H9 (cell line): ENCODE measurements around the gene TNFAIP2. TPM values are rescaled to one million over a fixed set of nuclear protein-coding genes. Genes with fewer than 3 reads are reported as not detected.

Source experiments
- DNase-seq: peaks from one replicate; pipeline ENCODE4 v3.0.0-alpha.2; 2017
- H2AFZ ChIP-seq: one replicate; pipeline ENCODE4 v1.6.1; 2013; ENCODE audit warnings: mild to moderate bottlenecking, low read length, control low read depth, moderate library complexity
- H2AK5ac ChIP-seq: 2 replicates; pipeline ENCODE4 v1.6.1; 2013; ENCODE audit warnings: low read length, control low read depth, mixed read lengths; ENCODE audit not compliant: insufficient read length
- H2BK120ac ChIP-seq: one replicate; pipeline ENCODE4 v1.6.1; 2013; ENCODE audit warnings: low read depth, mild to moderate bottlenecking, low read length, control low read depth, inconsistent platforms; ENCODE audit not compliant: poor library complexity, severe bottlenecking
- H2BK12ac ChIP-seq: 2 replicates; pipeline ENCODE4 v1.6.1; 2013; ENCODE audit warnings: low read length, control low read depth, mixed read lengths, low read depth; ENCODE audit not compliant: insufficient read length
- H2BK15ac ChIP-seq: 2 replicates; pipeline ENCODE4 v1.6.1; 2013; ENCODE audit warnings: low read depth, low read length, control low read depth
- H2BK20ac ChIP-seq: one replicate; pipeline ENCODE4 v1.6.1; 2013; ENCODE audit warnings: low read depth, mild to moderate bottlenecking, low read length, control low read depth, inconsistent platforms; ENCODE audit not compliant: poor library complexity, severe bottlenecking
- H2BK5ac ChIP-seq: 2 replicates; pipeline ENCODE4 v1.6.1; 2013; ENCODE audit warnings: low read length, control low read depth, mixed read lengths; ENCODE audit not compliant: insufficient read length
- H3K14ac ChIP-seq: 2 replicates; pipeline ENCODE4 v1.6.1; 2013; ENCODE audit warnings: low read length, control low read depth; ENCODE audit not compliant: insufficient read depth
- H3K18ac ChIP-seq: 2 replicates; pipeline ENCODE4 v1.6.1; 2013; ENCODE audit warnings: low read depth, mild to moderate bottlenecking, mixed read lengths, low read length, control low read depth; ENCODE audit not compliant: insufficient read length
- H3K23ac ChIP-seq: 2 replicates; pipeline ENCODE4 v1.6.1; 2013; ENCODE audit warnings: low read length, control low read depth, mixed read lengths, low read depth; ENCODE audit not compliant: insufficient read length
- H3K23me2 ChIP-seq: 2 replicates; pipeline ENCODE4 v1.6.1; 2013; ENCODE audit warnings: low read depth, mild to moderate bottlenecking, mixed read lengths, low read length, control low read depth; ENCODE audit not compliant: insufficient read length, poor library complexity, severe bottlenecking
- H3K27ac ChIP-seq: 2 replicates; pipeline ENCODE4 v1.5.1; 2013; ENCODE audit warnings: low read length, control low read depth, mixed read lengths, low read depth; ENCODE audit not compliant: insufficient read length
- H3K27me3 ChIP-seq: 2 replicates; pipeline ENCODE4 v1.6.1; 2013; ENCODE audit warnings: low read length, control low read depth, inconsistent platforms; ENCODE audit not compliant: insufficient read depth
- H3K4ac ChIP-seq: 2 replicates; pipeline ENCODE4 v1.6.1; 2013; ENCODE audit warnings: low read depth, mild to moderate bottlenecking, control low read depth, inconsistent platforms, low read length, moderate library complexity
- H3K4me1 ChIP-seq: 2 replicates; pipeline ENCODE4 v1.6.1; 2013; ENCODE audit warnings: low read length, control low read depth, inconsistent platforms; ENCODE audit not compliant: insufficient read depth
- H3K4me2 ChIP-seq: 2 replicates; pipeline ENCODE4 v1.6.1; 2013; ENCODE audit warnings: low read length, control low read depth, mixed read lengths; ENCODE audit not compliant: insufficient read length, insufficient read depth
- H3K56ac ChIP-seq: 2 replicates; pipeline ENCODE4 v1.6.1; 2013; ENCODE audit warnings: low read depth, mild to moderate bottlenecking, mixed read lengths, low read length, control low read depth; ENCODE audit not compliant: insufficient read length
- H3K79me1 ChIP-seq: 2 replicates; pipeline ENCODE4 v1.6.1; 2013; ENCODE audit warnings: low read depth, mild to moderate bottlenecking, moderate library complexity, low read length, control low read depth, inconsistent platforms; ENCODE audit not compliant: insufficient read depth, poor library complexity, severe bottlenecking
- H3K79me2 ChIP-seq: 2 replicates; pipeline ENCODE4 v1.6.1; 2013; ENCODE audit warnings: low read length, control low read depth, inconsistent platforms; ENCODE audit not compliant: insufficient read depth
- H3K9ac ChIP-seq: 2 replicates; pipeline ENCODE4 v1.6.1; 2013; ENCODE audit warnings: low read length, control low read depth, mixed read lengths; ENCODE audit not compliant: insufficient read length; ENCODE audit errors: extremely low read depth
- H3K9me3 ChIP-seq: one replicate; pipeline ENCODE4 v1.6.1; 2013; ENCODE audit warnings: low read depth, low read length, inconsistent platforms; ENCODE audit not compliant: control insufficient read depth
- H3T11ph ChIP-seq: one replicate; pipeline ENCODE4 v1.6.1; 2013; ENCODE audit warnings: mild to moderate bottlenecking, low read length, control low read depth, inconsistent platforms
- H4K20me1 ChIP-seq: one replicate; pipeline ENCODE4 v1.6.1; 2013; ENCODE audit not compliant: control insufficient read depth, insufficient read length, insufficient read depth
- H4K5ac ChIP-seq: 2 replicates; pipeline ENCODE4 v1.6.1; 2013; ENCODE audit warnings: low read depth, mild to moderate bottlenecking, mixed read lengths, low read length, control low read depth; ENCODE audit not compliant: insufficient read length
- H4K8ac ChIP-seq: replicated peaks from 2 replicates; pipeline ENCODE4 v1.6.1; 2013; ENCODE audit warnings: low read length, control low read depth, mixed read lengths, low read depth; ENCODE audit not compliant: insufficient read length
- H4K91ac ChIP-seq: 2 replicates; pipeline ENCODE4 v1.6.1; 2013; ENCODE audit warnings: low read depth, mild to moderate bottlenecking, moderate library complexity, mixed read lengths, low read length, control low read depth; ENCODE audit not compliant: insufficient read length
- H3K27ac Mint-ChIP-seq, 3 experiments: 2 replicates in 2 of 3; 3 replicates in 1 of 3; pipeline ENCODE4 v1.8.0; 2020 to 2021; ENCODE audit warnings: mixed read lengths in 3 of 3, mild to moderate bottlenecking in 1 of 3, moderate library complexity in 1 of 3
- H3K27me3 Mint-ChIP-seq: 2 replicates; pipeline ENCODE4 v1.8.0; 2021; ENCODE audit warnings: low read depth, mild to moderate bottlenecking, moderate library complexity, mixed read lengths
- H3K36me3 Mint-ChIP-seq, 3 experiments: 2 replicates in 2 of 3; 3 replicates in 1 of 3; pipeline ENCODE4 v1.8.0; 2020 to 2021; ENCODE audit warnings: low read depth in 3 of 3, mixed read lengths in 3 of 3; ENCODE audit not compliant: insufficient read depth in 1 of 3
- H3K4me1 Mint-ChIP-seq, 2 experiments: 2 replicates each; pipeline ENCODE4 v1.8.0; 2020; ENCODE audit warnings: mixed read lengths in 2 of 2
- H3K4me3 Mint-ChIP-seq, 2 experiments: 2 replicates in 1 of 2; 3 replicates in 1 of 2; pipeline ENCODE4 v1.8.0; 2020 to 2021; ENCODE audit warnings: mild to moderate bottlenecking in 2 of 2, mixed read lengths in 2 of 2, moderate library complexity in 1 of 2
- H3K9me3 Mint-ChIP-seq, 2 experiments: 2 replicates in 1 of 2; 3 replicates in 1 of 2; pipeline ENCODE4 v1.8.0; 2020; ENCODE audit warnings: mild to moderate bottlenecking in 2 of 2, mixed read lengths in 2 of 2, moderate library complexity in 1 of 2
- WGBS: extraction: QIAGEN DNeasy Blood & Tissue Kit; methylation state at CpG from one replicate; pipeline ENCODE4 v1.1.7; 2013; ENCODE audit warnings: missing lambda C conversion rate, low lambda C conversion rate, mixed read lengths; ENCODE audit not compliant: insufficient read length; ENCODE audit errors: extremely low coverage; 5-methylcytosine and 5-hydroxymethylcytosine counted together
- total RNA-seq: library from RNA; stranded (reverse); gene quantifications from 2 replicates; pipeline ENCODE4 v1.2.1, GENCODE V29; 2021
- TF ChIP-seq, protein P1 (sequence below): fragments of 200-600 bp; sonication (generic); conservative IDR thresholded peaks from 3 replicates; pipeline ENCODE4 v1.8.0; 2021; ENCODE audit warnings: antibody characterized with exemption, mild to moderate bottlenecking

Gene TNFAIP2
- total RNA-seq, 1 experiment from 2014 or later = 29.3 TPM

DNA sequence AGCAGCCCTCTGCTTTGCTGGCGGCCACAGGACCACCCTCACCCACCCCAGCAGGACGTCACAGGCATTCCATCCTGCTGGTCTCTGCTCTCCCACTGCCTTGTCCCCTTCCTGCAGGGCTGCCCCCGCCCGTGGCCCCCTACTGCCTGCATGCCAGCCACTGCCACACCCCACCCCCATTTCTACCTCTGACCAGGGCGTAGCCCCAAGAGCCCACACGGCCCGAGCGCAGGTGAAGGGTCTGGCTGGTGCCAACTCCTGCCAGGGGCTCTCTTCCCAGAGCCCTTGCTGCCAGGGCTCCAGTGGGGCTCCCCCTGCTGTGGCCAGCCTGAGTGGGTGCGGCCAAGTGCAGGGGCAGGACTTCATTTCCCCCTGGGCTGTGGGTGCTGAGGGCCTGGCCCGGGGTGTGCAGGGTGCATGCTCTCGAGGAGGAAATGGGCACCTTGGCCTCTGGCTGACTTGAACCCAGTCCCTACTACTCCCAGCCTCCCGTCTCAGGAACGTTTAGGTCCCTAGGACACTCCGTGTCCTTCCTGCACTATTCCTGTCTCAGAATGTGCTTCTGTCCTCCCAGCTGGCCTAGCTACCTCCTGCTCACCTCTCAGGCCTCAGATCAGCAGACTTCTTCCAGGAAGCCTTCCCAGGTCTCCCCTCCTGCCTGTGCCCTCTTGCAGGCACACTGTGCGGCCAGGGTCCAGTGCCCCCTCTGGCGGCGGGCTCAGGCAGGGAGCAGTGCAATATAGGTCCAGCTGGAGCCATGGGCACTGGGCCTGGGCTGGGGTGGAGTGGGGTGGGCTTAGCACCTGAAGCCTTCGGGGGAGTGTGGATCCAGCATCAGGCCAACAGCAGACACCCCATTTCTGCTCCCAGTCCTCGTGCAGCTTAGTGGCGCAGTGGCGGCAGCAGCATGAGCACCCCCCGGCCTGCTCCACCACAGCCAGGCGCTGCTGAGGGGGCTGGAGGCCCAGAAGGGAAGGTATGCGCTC is 37.9 kb upstream of the TNFAIP2 start:
- Histone ChIP-seq H2BK5ac (no peak overlapping the region), H3K9ac (no peak overlapping the region), H3T11ph (no peak overlapping the region), H2BK120ac (no peak overlapping the region), H3K23ac (no peak overlapping the region), H4K20me1 (no peaks in the 10 kb centered on the region), H3K18ac (no peak overlapping the region), H4K5ac (no peak overlapping the region), H3K4me2 (no peak overlapping the region), H2BK20ac (no peak overlapping the region), H3K4ac (no peak overlapping the region), H2BK12ac (no peak overlapping the region), H2AK5ac (no peak overlapping the region), H4K91ac (no peak overlapping the region), H3K27me3 (peaks cover 1% of the 10 kb centered on the region; the same call in 1 of the 2 replicates), H3K23me2 (no peaks in the 10 kb centered on the region), H3K79me1 (no peaks in the 10 kb centered on the region), H3K14ac (no peak overlapping the region), H3K56ac (no peak overlapping the region), H4K8ac (no peak overlapping the region), H2AFZ (no peak overlapping the region), H3K79me2 (no peaks in the 10 kb centered on the region), H2BK15ac (no peak overlapping the region), H3K27ac (no peak overlapping the region), H3K4me1 (no peaks in the 10 kb centered on the region), H3K9me3 (no peaks in the 10 kb centered on the region)
- DNase-seq = peak; percentile 73
- Mint-ChIP-seq H3K36me3 (no peaks in the 10 kb centered on the region), H3K4me1 (peaks cover 2 to 8% of the 10 kb centered on the region in 2 experiments; a peak in 2 of 4 replicates), H3K27me3 (peaks cover 6% of the 10 kb centered on the region), H3K9me3 (no peaks in the 10 kb centered on the region), H3K27ac (peak overlapping the region in 1 of 3 experiments; percentile 33; a peak in 1 of 7 replicates), H3K4me3 (peak overlapping the region in 1 of 2 experiments; percentile 56; a peak in 2 of 5 replicates)
- TF ChIP-seq, protein P1, sequence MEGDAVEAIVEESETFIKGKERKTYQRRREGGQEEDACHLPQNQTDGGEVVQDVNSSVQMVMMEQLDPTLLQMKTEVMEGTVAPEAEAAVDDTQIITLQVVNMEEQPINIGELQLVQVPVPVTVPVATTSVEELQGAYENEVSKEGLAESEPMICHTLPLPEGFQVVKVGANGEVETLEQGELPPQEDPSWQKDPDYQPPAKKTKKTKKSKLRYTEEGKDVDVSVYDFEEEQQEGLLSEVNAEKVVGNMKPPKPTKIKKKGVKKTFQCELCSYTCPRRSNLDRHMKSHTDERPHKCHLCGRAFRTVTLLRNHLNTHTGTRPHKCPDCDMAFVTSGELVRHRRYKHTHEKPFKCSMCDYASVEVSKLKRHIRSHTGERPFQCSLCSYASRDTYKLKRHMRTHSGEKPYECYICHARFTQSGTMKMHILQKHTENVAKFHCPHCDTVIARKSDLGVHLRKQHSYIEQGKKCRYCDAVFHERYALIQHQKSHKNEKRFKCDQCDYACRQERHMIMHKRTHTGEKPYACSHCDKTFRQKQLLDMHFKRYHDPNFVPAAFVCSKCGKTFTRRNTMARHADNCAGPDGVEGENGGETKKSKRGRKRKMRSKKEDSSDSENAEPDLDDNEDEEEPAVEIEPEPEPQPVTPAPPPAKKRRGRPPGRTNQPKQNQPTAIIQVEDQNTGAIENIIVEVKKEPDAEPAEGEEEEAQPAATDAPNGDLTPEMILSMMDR = peak; percentile 73
- no CpG with 5 or more reads among the region's 24 CpGs for WGBS
